OCI-LY3 (cell line): Measurements from ENCODE around the gene AGPAT3.

Source experiments
- EZH2phosphoT487 ChIP-seq: fragments of 200-600 bp; shearing (Covaris generic); IDR thresholded peaks from 2 replicates; pipeline ENCODE4 v1.6.1; 2018; ENCODE audit warnings: antibody characterized with exemption, mixed run types, low read depth
- TF ChIP-seq, protein P1 (sequence below): fragments of 200-600, 300-600 bp; sonication (generic); IDR thresholded peaks from 2 replicates; pipeline ENCODE4 v1.5.1; 2014; ENCODE audit warnings: antibody characterized with exemption, low read length, low read depth

DNA sequence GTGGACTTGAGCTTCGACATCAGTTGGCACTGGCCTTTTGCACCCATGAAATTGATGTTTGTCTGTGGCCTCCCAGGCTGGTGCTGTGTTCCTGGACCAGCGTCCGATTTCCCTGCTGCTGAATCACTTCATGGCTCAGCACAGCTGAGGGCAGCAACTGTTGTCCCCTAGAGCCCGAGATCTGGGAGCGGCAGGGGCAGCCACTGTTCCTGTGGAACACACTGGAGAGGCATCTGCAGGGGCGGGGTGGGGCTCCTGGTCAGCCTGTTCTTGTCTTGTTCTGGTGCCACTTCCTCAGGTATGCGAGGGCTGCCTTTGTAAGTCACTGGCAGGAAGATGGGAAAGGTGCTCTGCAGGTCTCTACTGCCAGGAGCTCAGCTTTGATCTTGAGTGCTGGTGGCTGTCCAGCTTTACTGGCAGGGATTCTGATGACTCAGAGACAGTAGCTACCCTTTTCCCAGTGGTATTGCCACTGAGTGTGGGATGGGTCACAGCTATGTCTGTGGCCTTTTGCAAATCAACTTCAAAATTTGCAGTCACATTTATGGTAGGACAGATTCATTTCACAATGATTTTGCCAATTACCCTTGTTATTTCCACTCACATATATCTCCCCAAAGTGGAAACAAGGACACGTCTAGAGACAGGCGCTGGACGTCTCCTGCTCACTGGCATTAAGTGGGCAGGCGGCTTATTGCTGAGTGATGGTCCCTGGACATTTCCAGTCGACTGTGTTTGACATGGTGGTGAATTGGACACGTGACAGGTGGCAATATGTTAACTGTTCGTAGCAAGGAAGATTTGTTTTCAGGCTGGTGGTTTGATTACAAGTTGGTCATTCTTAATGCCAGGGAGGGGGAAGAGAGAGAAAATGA, 15.3 kb downstream of the AGPAT3 start:
- TF ChIP-seq, protein P1, sequence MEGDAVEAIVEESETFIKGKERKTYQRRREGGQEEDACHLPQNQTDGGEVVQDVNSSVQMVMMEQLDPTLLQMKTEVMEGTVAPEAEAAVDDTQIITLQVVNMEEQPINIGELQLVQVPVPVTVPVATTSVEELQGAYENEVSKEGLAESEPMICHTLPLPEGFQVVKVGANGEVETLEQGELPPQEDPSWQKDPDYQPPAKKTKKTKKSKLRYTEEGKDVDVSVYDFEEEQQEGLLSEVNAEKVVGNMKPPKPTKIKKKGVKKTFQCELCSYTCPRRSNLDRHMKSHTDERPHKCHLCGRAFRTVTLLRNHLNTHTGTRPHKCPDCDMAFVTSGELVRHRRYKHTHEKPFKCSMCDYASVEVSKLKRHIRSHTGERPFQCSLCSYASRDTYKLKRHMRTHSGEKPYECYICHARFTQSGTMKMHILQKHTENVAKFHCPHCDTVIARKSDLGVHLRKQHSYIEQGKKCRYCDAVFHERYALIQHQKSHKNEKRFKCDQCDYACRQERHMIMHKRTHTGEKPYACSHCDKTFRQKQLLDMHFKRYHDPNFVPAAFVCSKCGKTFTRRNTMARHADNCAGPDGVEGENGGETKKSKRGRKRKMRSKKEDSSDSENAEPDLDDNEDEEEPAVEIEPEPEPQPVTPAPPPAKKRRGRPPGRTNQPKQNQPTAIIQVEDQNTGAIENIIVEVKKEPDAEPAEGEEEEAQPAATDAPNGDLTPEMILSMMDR: no peak
- TF ChIP-seq EZH2phosphoT487: no peak
